Effector CD8-positive, alpha-beta T cell (primary cell): Measurements from ENCODE around the gene LTBP1.
"Not testable (repeated sequence)": the region's sequence is repeated elsewhere in the genome, so short reads cannot be mapped to it uniquely, and the experiment has no call there.

Source experiments
- DNase-seq: peaks from one replicate; lab custom pipeline; 2025; lab: John Stamatoyannopoulos, UW

The LTBP1 gene

DNA sequence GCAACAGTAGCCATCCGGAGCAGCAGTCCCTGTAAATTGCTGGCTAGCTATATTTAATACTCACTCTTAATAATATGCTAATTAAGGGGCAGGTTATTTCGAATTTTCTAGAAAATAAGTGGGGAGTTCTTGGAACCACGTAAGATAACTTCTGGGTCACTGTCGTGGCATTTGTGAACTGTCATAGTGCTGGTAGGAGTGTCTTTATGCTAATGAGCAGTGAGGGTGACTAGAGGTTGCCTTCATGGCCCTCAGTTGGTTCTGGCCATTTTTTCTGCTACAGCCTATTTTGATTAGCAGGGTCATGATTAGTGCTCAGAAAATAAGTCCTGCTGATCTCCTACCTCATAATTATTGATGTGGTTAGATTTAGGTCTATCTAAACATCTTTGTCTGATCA is 279.8 kb downstream of the LTBP1 start:
- no peak for DNase-seq

DNA sequence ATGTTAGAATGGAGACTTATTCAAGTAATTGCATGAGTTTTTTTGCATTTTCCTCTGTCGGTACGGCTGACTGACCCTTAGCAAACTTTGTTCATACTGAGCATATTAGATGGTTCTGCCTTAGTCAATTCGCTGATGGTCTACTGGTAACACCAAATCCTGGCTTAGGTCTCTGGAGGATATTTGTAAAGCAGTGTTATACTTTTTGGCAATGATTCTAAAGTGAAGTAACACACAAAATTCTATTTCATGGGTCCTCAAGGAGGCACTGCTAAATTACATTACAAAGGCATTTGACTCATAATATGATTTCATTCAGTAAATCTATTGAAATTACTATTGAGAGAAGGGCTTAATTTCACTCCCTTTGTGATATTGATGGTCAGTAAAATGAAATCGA is 282.9 kb downstream of the LTBP1 start:
- no peak for DNase-seq

DNA sequence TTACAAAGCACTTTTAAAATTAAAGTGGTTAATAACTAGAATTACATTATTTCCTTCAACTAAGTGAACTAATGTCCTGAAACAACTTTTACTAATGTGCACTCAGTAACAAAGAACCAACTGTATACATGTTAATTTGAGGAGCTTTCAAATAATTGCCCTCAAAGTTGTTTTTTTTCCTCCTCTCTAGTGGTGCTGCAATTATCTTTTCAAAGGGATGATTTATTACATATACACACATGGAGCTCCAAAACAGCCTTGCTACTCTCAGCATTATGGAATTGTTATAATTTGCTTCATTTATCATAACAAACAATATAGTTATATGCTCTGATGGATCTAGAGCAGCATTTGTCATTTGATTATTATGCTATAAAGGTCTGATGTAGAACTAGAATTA is 283.4 kb downstream of the LTBP1 start:
- no peak for DNase-seq

DNA sequence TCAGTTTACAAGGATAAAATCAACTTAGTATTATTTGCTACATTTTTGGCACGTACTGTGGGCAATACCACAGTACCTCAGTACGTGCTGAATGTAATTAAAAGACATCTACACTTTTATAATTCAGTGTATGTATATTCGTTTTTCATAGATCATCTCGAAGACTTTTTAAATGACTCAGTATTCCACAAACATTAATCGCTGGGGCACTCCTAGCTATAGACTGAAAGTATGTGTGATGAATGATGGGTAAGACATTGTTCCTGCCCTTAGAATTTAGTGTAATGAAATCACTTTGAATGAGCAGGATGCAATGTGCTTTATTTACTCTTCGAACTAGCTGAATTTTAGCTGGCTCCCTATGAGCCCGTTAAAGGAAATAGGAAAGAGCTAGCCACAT is 284.1 kb downstream of the LTBP1 start:
- DNase-seq: no peak

DNA sequence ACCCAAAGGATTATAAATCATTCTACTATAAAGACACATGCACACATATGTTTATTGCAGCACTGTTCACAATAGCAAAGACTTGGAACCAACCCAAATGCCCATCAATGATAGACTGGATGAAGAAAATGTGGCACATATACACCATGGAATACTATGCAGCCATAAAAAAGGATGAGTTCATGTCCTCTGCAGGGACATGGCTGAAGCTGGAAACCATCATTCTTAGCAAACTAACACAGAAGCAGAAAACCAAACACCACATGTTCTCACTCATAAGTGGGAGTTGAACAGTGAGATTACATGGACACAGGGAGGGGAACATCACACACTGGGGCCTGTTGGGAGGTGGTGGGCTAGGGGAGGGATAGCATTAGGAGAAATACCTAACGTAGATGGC is 288.8 kb downstream of the LTBP1 start:
- DNase-seq: not testable (repeated sequence)

DNA sequence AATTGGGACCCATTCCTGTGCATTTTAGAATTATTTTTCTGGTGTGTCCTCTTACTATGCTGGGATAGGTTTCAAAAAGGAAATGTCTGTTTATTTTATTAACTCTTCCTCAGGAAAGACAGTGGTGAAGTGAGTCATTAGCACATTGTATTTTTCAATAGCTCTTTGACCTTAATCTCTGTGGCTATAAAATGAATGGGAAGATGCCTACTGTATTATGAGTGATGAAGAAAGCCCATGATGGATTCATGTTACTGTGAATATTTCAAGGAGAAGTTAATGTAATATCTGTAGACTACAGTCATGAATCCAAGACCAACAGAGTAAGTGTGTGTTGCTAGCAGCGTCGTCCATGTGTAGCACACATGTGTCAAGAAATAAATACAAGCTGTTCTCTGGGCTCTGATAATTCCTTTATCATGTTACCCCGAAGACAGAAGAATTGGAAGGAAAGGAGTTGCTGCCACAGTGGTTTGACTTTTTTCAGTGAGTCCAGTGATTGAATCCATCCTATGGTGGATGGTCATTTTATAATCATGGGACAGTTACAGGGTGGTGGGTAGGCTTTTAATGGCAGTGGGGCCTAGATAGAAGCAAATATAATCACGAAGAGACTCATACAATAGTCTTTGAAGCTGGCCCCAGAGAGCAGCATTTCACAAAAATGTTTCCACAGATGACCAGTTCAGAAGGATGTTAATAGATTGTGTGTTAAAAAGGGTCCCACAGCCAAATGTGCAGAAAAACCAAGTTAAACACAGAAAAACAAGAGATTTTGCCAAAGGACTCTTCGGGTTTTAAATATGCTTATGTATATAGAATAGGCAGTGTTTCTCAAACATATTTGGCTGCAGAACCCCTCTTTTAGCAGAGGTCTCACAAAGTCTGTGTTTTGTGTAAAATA is 290.0 kb downstream of the LTBP1 start:
- no peak for DNase-seq

DNA sequence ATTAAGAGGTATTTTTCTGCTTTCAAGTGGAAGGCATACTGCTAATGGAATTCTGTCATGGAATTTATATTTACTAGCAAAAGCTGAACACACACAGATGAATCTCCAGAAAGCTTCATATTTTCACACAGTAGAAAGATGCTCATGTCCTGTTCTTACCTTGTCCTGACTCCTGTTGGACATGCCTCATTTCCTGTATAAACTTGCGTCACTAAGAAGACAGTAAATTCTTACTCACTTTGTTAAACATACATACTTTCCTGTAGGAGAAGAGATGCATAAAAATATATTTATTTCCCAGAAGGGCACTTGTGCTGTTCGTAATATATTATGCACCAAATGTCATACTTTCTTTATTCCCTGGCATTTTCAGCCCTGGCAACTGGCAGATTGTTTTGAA is 291.4 kb downstream of the LTBP1 start:
- no peak for DNase-seq

DNA sequence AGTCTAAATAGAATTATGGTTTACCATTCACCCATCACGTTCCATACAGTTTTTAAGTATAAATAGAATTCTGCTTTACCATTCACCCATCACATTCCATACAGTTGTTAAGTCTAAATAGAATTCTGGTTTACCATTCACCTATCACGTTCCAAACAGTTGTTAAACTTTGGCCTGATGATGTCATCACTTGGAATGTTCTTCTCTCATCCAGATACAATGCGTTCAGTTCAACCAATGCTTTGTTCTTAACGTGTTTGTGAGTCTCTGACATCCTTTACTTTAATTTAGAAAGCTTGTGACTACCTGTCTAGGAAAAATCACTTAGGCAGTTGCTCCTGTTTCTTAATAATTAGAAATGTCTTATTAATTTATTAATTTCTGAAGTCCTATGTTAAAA is 293.4 kb downstream of the LTBP1 start:
- DNase-seq: no peak

DNA sequence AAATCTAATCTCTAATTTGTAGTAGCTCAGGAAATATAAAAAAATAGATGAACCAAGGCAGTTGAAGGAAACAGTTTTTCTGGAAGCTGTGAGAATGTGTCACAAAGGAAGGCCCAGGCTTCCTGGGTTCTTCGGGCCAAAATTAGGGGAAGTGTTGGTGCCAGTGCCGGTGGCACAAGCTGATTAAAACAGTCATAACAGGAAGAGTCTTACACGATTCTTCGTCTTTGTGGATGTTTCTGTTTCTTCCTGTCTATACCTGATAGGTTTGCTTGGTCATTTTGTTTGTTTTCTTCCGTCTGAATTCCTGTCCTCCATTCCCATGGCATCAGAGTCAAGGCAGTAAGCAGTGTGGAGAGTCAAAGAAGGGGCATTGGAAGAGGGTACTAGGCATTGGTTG is 294.3 kb downstream of the LTBP1 start:
- DNase-seq: no peak

DNA sequence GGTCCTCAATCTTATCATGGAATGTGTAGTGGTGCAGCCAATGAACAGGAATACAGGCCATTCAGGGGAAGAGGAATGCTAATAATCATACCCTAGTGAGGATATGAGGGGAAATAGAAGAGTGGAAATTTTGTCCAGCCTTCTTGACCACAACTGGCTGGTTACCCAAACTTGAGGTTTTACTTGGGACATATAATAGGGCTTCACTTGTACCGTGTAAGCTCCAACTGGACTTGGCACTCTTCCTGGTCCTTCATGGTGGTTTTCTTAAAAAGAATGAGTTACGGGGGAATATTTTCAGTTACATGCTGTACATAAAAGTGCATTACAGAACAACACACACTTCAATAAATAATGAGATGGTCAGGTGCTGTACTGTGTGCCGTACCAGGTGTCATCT is 294.8 kb downstream of the LTBP1 start:
- DNase-seq: no peak

DNA sequence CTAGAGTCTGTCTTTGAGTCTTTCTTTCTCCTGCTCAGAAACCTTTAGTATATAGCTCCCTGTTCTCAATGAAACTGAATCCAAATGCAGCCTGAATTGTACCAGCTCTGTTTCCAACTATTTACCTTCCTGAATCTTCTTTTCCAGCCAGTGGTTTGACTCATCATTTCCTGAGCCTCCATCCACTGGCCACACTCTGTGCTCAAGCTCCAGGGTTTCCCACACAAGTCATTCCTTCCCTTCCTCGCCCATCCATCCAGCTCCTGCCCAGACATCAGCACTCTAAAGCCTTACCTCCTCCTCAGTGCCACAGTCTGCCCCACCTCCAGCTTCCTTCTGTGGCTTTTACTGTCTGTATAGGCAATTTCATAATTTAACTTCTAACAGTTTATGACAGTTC is 296.1 kb downstream of the LTBP1 start:
- no peak for DNase-seq

DNA sequence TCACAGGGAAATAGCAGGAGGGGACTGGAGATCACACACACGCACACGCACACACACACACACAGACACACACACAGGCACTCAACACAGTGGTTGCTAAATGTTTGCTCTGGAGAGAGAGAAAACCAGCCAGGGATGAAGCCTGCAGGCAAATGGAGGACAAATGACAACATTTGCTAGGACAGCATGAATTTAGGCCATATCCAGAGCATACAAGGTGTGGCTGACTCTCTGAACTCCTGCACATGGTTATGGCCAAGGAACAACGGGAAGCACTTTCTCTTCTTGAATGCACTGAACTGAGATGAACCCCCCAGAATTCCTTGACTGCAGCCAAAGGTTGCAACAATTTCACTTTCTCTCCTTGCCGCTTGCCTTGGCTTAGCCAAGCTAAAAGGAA is 299.7 kb downstream of the LTBP1 start:
- no peak for DNase-seq

DNA sequence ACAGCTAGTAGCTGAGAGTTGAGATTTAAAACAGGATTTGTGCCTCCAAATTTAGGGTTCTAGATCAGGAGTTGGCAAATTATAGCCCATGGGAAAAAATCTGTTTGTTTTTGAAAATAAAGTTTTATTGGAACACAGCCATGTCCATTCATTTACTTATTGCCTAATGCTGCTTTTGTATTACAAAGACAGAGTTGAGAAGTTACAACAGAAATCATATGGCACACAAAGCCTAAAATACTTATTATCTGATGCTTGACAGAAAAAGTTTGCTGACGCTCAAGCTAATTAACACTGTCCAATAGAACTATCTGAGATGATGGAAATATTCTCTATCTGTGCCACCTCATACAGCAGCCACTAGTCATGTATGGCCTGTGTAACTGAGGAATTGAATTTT is 300.6 kb downstream of the LTBP1 start:
- DNase-seq: no peak

DNA sequence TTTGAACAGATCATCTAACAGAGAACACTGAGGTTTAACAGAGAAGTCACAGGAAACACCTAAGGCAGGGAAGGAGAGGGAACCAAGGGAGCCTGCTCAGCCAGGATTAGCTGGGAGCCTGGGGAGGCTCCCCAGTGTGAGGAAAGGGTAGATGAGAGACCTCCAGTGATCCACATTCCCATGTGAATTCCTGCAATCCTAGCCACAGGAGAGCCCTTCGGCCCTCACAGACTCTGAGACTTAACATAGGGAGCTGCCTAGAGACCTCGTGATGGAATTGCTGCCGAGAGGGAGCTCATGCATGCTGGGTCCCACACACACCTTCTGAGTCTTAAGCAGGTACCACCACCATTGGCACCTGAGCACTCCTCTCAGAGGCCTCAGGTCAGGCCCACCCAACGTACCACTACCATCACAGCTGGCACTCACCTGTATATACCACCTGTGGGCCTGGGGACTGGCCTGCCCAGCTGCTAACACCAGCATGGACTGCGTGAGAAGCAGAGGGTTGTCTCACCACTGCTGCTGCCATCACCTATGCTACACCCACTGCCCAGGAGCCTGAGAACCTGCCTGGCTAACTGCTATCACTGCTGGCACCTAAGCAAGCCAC is 303.8 kb downstream of the LTBP1 start:
- no peak for DNase-seq

DNA sequence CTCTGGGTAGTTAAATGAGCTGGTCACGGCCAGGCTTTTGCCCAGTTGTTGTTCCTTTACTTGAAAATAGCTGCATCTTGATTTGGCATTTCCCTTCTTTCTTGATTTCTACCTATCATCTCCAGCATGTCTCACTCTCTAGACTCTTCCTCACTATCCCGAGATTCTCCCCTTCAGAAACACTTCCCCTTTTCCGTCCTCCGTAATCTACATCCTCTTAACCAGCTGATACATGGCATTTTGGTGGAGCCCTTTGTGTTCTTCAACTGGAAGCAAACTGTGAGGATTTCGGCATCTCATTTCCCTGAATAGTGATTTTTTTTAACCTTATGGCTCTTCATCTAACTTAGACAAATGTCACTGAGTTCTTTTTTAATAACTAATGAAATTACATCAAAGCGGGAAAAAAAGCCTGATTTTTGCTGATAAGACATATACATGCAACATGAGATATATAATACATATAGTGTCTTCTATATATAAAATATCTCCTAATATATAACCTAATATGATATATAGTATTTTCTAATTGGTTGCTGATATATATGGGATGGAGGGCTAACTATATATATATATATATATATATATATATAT is 309.5 kb downstream of the LTBP1 start:
- DNase-seq: no peak

DNA sequence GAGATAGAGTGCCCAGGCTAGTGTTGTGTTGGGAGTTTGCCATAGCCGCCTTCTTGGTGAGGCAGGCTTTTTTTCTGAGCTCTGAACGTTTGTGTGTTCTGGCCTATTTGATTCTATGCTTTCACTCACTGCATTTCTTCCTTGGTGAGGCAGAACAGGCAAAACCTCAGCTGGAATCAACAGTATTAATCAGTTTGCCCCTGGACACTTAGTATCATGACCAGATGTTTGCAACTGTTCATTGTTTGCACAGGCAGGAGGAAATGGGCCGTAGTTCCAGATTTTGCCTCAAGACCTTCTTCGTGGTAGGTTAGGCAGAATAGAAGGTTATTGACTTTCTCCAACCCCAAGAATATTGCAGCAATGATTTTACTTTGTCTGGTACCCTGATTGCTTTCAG is 311.6 kb downstream of the LTBP1 start:
- no peak for DNase-seq

DNA sequence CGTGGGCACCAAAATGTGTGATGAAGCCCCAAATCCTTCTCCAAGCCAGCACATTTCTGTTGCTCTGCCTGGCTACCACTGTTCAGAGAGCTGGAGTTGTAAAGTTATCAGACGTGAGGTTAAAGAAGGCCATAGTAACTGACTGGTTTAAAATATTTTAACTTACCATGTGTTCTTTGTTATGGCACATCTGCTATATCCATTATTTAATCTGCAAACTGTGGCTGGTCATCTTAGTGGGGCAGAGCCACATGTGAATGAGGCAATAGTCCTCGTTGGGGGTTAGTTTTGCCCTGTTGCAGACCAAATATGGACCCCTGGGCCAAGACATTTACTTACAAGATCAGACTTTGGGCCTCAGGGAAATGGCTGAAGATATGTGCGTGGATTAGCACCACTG is 315.3 kb downstream of the LTBP1 start:
- DNase-seq: no peak

DNA sequence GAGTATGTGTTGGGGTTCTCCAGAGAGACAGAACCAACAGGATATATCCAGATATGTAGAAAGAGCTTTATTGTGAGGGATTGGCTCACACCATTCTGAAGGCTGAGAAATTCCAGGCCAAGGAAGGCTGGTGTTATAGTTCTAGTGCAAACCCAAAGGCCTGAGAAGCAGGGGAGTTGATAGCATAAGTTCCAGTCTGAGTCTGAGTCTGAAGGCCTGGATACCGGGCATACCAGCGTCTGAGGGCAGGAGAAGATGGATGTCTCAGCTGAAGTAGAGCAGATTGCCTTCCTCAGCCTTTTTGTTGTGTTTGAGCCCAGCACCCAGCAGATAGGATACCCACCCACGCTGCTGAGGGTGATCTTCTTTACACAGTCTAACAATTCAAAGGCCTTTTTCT is 318.0 kb downstream of the LTBP1 start:
- DNase-seq: no peak

DNA sequence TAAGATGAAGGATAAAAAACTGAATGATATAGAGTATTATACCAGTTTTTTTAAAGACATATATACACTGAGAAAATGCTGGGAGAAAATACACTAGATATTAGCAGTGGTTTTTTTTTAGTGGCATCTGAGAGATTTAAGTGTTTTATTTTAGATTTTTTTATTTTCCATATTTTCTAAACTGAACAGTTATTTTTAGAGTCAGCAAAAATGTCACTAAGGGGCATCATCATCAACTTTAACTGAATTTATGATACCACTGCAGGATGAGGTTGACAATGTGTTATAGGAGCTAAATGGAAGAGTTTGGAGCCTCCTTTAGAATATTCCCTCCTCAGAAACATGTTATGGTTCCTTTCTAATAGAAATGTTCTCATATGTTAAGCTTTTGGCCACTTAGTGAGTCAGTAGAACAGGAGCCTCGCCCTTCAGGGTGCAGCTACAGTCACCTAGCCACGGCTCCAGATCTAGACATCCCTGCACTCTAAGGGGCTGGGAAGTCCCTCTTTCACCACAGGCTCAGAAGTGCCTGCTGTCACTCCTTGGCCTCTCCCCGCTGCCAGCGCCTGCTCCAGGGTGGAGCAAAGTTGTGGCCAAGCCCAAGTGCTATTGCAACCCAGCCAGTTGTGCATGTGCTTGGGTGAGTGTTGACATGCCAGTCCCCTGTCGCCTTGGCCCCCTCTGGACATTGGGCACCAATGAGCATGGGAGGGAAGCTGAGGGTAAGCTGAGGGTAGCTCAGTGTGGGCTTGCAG is 319.0 kb downstream of the LTBP1 start:
- DNase-seq: no peak

DNA sequence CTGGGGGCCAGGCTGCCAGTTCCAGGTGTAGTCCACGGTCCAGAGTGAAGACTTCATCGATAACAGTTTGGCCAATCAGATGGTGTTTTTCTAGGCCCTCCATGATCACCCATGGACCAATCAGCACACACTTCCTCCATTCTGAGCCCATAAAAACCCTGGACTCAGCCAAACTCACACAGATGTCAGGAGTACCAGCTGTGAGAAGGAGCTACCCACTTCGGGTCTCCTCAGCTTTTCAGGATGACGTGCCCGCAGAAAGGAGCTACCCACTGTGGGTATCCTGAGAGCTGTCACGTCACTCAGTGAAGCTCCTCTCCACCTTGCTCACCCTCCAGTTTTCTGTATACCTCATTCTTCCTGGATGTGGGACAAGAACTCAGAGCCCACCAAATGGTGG is 319.7 kb downstream of the LTBP1 start:
- no peak for DNase-seq

DNA sequence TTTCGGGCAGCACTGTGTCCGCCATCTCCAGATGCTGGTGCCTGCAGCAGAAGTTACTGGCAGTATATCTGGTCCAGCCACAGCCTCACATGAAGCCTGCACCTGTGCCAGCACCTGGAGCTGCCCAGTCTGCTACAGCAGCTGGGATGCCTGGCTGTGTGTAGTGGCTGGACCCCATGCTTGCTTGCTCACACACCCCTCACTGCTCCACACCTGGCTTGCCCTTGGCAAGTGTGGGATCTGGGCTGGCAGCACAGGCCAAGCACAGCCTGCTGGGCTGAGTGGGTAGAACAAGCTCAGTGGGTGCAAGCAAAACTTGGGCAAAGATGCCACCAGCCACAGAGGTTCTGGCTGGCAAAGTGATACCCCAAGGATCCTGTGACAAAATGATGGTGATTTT is 320.3 kb downstream of the LTBP1 start:
- no peak for DNase-seq

DNA sequence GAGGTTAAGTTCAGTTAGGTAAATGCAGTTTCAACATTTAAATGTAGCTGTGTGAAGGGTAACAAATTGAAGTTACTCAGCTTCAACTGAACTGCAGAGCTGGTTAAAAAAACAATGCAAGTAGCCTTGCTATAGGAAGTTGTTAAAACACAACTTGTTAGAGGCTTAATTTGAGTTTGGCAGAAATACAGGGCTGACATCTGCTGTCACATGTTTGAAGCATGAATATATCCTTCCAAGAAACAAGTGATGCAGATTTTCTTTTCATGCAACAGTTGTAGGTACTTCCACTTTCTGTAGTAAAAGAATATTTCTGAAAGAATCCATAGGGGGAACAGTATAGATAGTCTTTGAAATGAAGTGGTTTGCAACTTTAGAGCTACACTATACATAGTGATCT is 321.0 kb downstream of the LTBP1 start:
- DNase-seq: no peak
